B cell (primary cell): Measurements from ENCODE around the gene PLEKHM1.
"Not testable (repeated sequence)": the region's sequence is repeated elsewhere in the genome, so short reads cannot be mapped to it uniquely, and the experiment has no call there.

Experiments used
- EZH2 ChIP-seq: IDR thresholded peaks from 2 replicates; pipeline ENCODE4 v1.6.1; 2012; ENCODE audit warnings: borderline replicate concordance, low read depth, mild to moderate bottlenecking, moderate library complexity, low read length; ENCODE audit not compliant: insufficient read depth, poor library complexity, severe bottlenecking
- TF ChIP-seq, protein P1 (sequence below): fragments of 200-600 bp; IDR thresholded peaks from one replicate; pipeline ENCODE4 v1.8.0; 2022; ENCODE audit warnings: antibody characterized with exemption, mild to moderate bottlenecking

DNA sequence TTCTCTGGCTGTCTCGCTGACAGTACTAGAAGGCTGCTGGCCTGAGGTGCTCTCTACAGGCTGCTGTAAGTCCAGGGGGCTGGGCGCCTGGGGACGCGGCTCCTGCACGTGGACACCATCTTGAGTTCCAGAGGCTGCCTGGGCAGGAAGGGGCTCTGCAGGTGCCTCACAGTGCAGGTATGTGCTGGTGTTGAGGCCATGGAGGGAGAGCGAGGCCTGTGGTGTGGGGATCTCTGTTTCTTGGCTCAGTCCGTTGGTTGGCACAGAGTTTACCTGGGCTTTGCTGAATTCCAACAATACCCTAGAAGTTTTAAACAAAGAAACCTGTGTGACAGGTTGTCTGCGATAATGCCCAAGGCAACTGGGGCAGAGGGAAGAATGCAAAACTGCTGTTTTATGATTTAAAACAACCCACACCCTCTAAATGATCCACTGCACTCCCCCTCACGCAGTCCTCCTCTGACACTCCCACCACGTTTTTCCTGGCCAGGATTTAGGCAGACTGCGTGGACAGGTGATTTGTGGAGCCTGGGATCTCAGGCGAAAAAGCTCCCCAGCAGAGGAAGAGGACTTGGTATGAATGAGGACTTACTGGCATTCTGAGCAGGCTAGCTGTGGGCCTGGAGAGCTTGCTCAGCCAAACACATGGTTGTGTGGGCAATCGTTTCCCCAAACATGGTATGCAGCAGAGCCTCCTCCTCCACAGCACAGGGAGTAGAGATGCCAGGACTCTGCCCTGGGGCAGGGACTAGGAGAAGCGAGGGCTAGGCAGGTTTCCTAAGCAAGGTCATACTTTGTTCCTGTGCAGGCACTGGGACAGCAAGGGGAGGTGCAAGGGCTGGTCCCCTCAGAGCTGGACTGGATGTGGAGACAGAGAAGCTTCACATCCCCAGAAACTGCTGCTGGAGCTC lies 22.0 kb downstream of the PLEKHM1 start:
- TF ChIP-seq, protein P1, sequence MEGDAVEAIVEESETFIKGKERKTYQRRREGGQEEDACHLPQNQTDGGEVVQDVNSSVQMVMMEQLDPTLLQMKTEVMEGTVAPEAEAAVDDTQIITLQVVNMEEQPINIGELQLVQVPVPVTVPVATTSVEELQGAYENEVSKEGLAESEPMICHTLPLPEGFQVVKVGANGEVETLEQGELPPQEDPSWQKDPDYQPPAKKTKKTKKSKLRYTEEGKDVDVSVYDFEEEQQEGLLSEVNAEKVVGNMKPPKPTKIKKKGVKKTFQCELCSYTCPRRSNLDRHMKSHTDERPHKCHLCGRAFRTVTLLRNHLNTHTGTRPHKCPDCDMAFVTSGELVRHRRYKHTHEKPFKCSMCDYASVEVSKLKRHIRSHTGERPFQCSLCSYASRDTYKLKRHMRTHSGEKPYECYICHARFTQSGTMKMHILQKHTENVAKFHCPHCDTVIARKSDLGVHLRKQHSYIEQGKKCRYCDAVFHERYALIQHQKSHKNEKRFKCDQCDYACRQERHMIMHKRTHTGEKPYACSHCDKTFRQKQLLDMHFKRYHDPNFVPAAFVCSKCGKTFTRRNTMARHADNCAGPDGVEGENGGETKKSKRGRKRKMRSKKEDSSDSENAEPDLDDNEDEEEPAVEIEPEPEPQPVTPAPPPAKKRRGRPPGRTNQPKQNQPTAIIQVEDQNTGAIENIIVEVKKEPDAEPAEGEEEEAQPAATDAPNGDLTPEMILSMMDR = not testable (repeated sequence)
- TF ChIP-seq EZH2 = not testable (repeated sequence)
